Measurements from ENCODE around the gene STBD1. TPM values are rescaled to one million over a fixed set of nuclear protein-coding genes. Genes with fewer than 3 reads are reported as not detected.
"Not testable (repeated sequence)": the region's sequence is repeated elsewhere in the genome, so short reads cannot be mapped to it uniquely, and the experiment has no call there.

STBD1 gene
- total RNA-seq, 5 donors from 2014 or later (not counting 1 experiment from before 2014, with no cell fraction given) = 0.26 to 2.2 (median 1.0) TPM

DNA sequence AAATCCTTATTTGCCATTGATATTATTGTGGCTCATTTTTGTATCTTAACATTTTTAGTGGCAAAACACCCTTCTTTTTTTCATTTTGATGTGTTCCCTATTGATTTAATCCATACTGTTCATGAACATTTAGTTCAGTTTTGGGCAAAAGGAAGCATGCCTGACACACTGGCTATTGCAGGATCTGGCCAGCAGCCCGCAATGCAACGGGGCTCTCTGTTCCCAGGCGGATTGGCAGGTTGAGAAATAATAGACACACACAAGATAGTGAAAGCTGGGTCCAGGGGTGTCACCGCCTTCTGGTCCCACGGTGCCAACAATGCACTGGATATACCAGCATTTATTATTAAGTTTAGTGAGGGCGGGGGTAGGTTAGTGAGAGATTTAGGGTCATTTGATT, 24.9 kb upstream of the STBD1 start:
- H3K27ac ChIP-seq (ENCODE audit: low read length); H3K27me3 Mint-ChIP-seq; H3K9me3 ChIP-seq; POLR2A ChIA-PET; ATAC-seq (replicated peaks in 1 of 4); H3K36me3 Mint-ChIP-seq; H3K4me1 Mint-ChIP-seq; H3K4me3 ChIP-seq (ENCODE audit: control insufficient read depth in 1 of 2, extremely low read depth in 1 of 2, low read length in 1 of 2); H3K4me1 ChIP-seq (ENCODE audit: control insufficient read depth in 1 of 2, extremely low read depth in 1 of 2, insufficient read depth in 2 of 2, low read length in 2 of 2); DNase-seq; CTCF ChIA-PET; H3K4me3 Mint-ChIP-seq; H3K27me3 ChIP-seq (replicated peaks in 1 of 2; ENCODE audit: control insufficient read depth in 2 of 2, extremely low read depth in 1 of 2, insufficient read depth in 2 of 2, low read length in 1 of 2); H3K36me3 ChIP-seq (ENCODE audit: control insufficient read depth in 2 of 2, extremely low read depth in 1 of 2, insufficient read depth in 1 of 2, low read length in 1 of 2); H3K9me3 Mint-ChIP-seq; H3K27ac Mint-ChIP-seq: not testable (repeated sequence)
- 90% methylated on average over 2 of the region's 6 CpGs for WGBS (ENCODE audit: insufficient coverage)

DNA sequence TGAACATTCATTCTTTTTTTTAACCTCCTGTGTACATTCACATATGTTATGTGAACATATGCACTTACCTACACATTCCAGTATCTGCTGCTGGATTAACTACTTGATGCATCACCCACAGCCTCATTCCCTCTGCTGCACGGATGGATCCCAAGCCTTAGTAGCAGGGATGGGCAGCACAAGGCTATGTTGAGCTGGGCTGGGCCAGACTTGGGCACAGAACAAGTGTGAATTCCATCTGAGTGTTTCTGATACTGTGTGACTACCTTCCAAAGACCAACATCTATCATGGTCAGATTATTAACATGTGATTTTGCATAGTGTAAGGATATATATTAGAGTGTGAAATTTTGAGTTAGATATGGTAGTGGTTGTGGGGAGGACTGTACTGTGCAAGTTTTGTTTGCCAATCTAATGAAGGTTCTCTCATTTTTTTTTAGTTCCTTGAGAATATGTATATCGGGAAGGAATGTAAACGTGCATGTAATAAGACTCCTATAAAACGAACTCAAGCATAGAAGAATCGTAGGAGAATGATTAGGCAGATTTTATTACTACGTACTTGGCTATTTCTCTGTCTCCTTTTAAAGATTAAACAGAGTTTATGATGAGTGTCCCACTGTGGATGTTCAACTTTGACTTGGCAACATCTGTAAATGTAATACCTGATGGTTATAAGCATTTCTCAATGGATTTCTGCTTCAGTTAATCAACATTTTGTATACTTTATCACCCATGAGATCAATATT, 23.4 kb upstream of the STBD1 start:
- H3K36me3 ChIP-seq (ENCODE audit: control insufficient read depth in 2 of 2, extremely low read depth in 1 of 2, insufficient read depth in 1 of 2, low read length in 1 of 2) = no peaks in the 10 kb centered on the region
- H3K27ac ChIP-seq (ENCODE audit: low read length) = no peak overlapping the region
- no peak for DNase-seq
- Mint-ChIP-seq H3K4me3 (no peak overlapping the region), H3K27me3 (peaks cover 0 to 3% of the 10 kb centered on the region in 2 donors), H3K9me3 (peaks cover 0 to 4% (median 0%) of the 10 kb centered on the region in 3 donors), H3K4me1 (no peaks in the 10 kb centered on the region), H3K36me3 (peaks cover 5% of the 10 kb centered on the region), H3K27ac (no peak overlapping the region)
- ATAC-seq (replicated peaks in 1 of 4) = no peak
- no peak overlapping the region for H3K4me3 ChIP-seq (ENCODE audit: control insufficient read depth in 1 of 2, extremely low read depth in 1 of 2, low read length in 1 of 2)
- WGBS (ENCODE audit: insufficient coverage) = 80% methylated on average over 1 of the region's 6 CpGs
- no peaks in the 10 kb centered on the region for H3K4me1 ChIP-seq (ENCODE audit: control insufficient read depth in 1 of 2, extremely low read depth in 1 of 2, insufficient read depth in 2 of 2, low read length in 2 of 2)
- no peaks in the 10 kb centered on the region for H3K9me3 ChIP-seq
- POLR2A ChIA-PET = no interaction called here
- H3K27me3 ChIP-seq (replicated peaks in 1 of 2; ENCODE audit: control insufficient read depth in 2 of 2, extremely low read depth in 1 of 2, insufficient read depth in 2 of 2, low read length in 1 of 2) = no peaks in the 10 kb centered on the region
- CTCF ChIA-PET = no interaction called here

DNA sequence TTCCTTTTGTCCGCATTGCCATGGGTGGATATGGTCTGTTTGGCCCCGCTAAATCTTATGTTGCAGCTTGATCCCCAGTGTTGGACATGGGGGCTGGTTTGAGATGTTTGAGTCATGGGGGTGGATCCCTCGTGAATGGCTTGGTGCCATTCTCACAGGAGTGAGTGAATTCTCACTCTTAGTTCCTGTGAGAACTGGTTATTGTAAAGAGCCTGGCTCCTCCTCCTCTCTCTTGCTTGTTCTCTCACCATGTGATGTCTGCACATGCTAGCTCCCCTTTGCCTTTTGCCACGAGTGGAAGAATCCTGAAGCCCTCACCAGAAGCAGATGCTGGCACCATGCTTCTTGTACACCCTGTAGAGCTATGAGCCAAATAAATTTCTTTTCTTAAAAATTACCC, 22.6 kb upstream of the STBD1 start:
- no peak for DNase-seq
- Histone ChIP-seq H3K36me3 (ENCODE audit: control insufficient read depth in 2 of 2, extremely low read depth in 1 of 2, insufficient read depth in 1 of 2, low read length in 1 of 2) (no peaks in the 10 kb centered on the region), H3K27me3 (replicated peaks in 1 of 2; ENCODE audit: control insufficient read depth in 2 of 2, extremely low read depth in 1 of 2, insufficient read depth in 2 of 2, low read length in 1 of 2) (no peaks in the 10 kb centered on the region), H3K4me3 (ENCODE audit: control insufficient read depth in 1 of 2, extremely low read depth in 1 of 2, low read length in 1 of 2) (no peak overlapping the region), H3K27ac (ENCODE audit: low read length) (no peak overlapping the region), H3K4me1 (ENCODE audit: control insufficient read depth in 1 of 2, extremely low read depth in 1 of 2, insufficient read depth in 2 of 2, low read length in 2 of 2) (no peaks in the 10 kb centered on the region), H3K9me3 (no peaks in the 10 kb centered on the region)
- Mint-ChIP-seq H3K27me3 (peaks cover 0 to 3% of the 10 kb centered on the region in 2 donors), H3K36me3 (peaks cover 5% of the 10 kb centered on the region), H3K4me3 (no peak overlapping the region), H3K27ac (no peak overlapping the region), H3K4me1 (no peaks in the 10 kb centered on the region), H3K9me3 (peaks cover 0 to 4% (median 0%) of the 10 kb centered on the region in 3 donors)
- no peak for ATAC-seq (replicated peaks in 1 of 4)
- 90% methylated on average over 2 of the region's 4 CpGs for WGBS (ENCODE audit: insufficient coverage)
- CTCF ChIA-PET = no interaction called here
- POLR2A ChIA-PET = no interaction called here

DNA sequence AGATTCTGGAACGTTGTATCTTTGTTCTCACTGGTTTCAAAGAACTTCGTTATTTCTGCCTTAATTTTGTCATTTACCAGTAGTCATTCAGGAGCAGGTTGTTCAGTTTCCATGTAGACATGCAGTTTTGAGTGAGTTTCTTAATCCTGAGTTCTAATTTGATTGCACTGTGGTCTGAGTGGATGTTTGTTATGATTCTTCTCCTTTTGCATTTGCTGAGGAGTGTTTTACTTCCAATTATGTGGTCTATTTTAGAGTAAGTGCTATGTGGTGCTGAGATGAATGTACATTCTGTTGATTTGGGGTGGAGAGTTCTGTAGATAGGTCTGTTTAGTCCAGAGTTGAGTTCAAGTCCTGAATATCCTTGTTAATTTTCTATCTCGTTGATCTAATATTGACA, 18.7 kb upstream of the STBD1 start:
- H3K27ac Mint-ChIP-seq; H3K27me3 Mint-ChIP-seq; H3K36me3 Mint-ChIP-seq; CTCF ChIA-PET; H3K27ac ChIP-seq (ENCODE audit: low read length); H3K4me1 Mint-ChIP-seq; ATAC-seq (replicated peaks in 1 of 4); H3K4me3 ChIP-seq (ENCODE audit: control insufficient read depth in 1 of 2, extremely low read depth in 1 of 2, low read length in 1 of 2); H3K9me3 Mint-ChIP-seq; H3K9me3 ChIP-seq; DNase-seq; H3K36me3 ChIP-seq (ENCODE audit: control insufficient read depth in 2 of 2, extremely low read depth in 1 of 2, insufficient read depth in 1 of 2, low read length in 1 of 2); H3K4me3 Mint-ChIP-seq; H3K4me1 ChIP-seq (ENCODE audit: control insufficient read depth in 1 of 2, extremely low read depth in 1 of 2, insufficient read depth in 2 of 2, low read length in 2 of 2); POLR2A ChIA-PET: not testable (repeated sequence)
- peaks cover 0 to 13% of the 10 kb centered on the region in 2 experiments for H3K27me3 ChIP-seq (replicated peaks in 1 of 2; ENCODE audit: control insufficient read depth in 2 of 2, extremely low read depth in 1 of 2, insufficient read depth in 2 of 2, low read length in 1 of 2)
- WGBS (ENCODE audit: insufficient coverage) = 67% methylated on average over 2 of the region's 3 CpGs

DNA sequence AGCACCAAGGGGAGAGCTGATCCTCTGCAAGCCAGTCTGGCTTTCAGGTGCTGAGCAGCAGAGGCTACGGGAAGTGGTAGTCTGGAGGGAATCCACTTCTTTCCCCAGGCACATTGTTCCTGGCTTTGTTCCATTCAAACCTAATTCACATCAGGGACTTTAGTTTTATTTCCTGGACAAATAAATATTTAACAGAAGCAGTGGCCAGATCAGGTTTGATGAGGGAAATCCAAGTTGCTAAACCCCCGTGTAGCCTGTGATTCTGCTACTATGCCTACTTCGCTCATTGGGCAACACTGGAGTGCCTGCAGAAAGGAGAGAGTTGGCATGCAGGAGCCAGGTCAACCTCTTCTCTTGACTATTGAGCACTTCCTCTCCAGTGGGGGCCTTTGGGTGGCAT, 13.8 kb upstream of the STBD1 start:
- Mint-ChIP-seq H3K4me3 (no peak overlapping the region), H3K27me3 (peaks cover 6 to 18% of the 10 kb centered on the region in 2 donors), H3K4me1 (no peaks in the 10 kb centered on the region), H3K27ac (no peak overlapping the region), H3K36me3 (peaks cover 6% of the 10 kb centered on the region), H3K9me3 (peaks cover 4 to 19% (median 9%) of the 10 kb centered on the region in 3 donors)
- peaks cover 0 to 13% of the 10 kb centered on the region in 2 experiments for H3K27me3 ChIP-seq (replicated peaks in 1 of 2; ENCODE audit: control insufficient read depth in 2 of 2, extremely low read depth in 1 of 2, insufficient read depth in 2 of 2, low read length in 1 of 2)
- no peaks in the 10 kb centered on the region for H3K4me1 ChIP-seq (ENCODE audit: control insufficient read depth in 1 of 2, extremely low read depth in 1 of 2, insufficient read depth in 2 of 2, low read length in 2 of 2)
- ChIA-PET POLR2A (no interaction called here), CTCF (no interaction called here)
- no peak overlapping the region for H3K27ac ChIP-seq (ENCODE audit: low read length)
- no peak overlapping the region for H3K4me3 ChIP-seq (ENCODE audit: control insufficient read depth in 1 of 2, extremely low read depth in 1 of 2, low read length in 1 of 2)
- WGBS (ENCODE audit: insufficient coverage) = 100% methylated on average over 2 of the region's 3 CpGs
- no peaks in the 10 kb centered on the region for H3K9me3 ChIP-seq
- no peaks in the 10 kb centered on the region for H3K36me3 ChIP-seq (ENCODE audit: control insufficient read depth in 2 of 2, extremely low read depth in 1 of 2, insufficient read depth in 1 of 2, low read length in 1 of 2)
- DNase-seq (no peak), ATAC-seq (replicated peaks in 1 of 4) (no peak)

DNA sequence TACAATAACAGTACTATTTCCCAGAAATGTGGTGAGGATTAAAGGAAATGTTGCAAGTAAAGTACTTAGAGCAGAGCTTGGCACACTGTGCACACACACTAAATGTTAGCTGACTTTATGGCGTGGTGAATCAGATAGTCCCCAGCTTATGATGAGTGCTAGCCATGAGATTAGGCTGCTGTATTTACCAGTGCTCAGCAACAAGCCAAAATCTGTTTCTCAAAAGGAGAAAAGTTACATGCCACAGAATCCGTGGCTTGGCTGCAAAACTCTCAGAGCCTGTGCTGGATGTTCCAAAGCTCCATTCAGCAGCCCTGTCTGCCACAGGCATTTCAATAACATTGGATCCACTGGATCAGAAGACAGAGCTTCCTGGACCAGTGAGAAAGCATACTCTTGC, 12.8 kb upstream of the STBD1 start:
- no peaks in the 10 kb centered on the region for H3K9me3 ChIP-seq
- POLR2A ChIA-PET = no interaction called here
- ATAC-seq (replicated peaks in 1 of 4) = no peak

More for the DNA sequence above, 12.8 kb upstream of the STBD1 start:
- WGBS (ENCODE audit: insufficient coverage) = 79% methylated on average over 2 of the region's 2 CpGs
- peaks cover 0 to 13% of the 10 kb centered on the region in 2 experiments for H3K27me3 ChIP-seq (replicated peaks in 1 of 2; ENCODE audit: control insufficient read depth in 2 of 2, extremely low read depth in 1 of 2, insufficient read depth in 2 of 2, low read length in 1 of 2)
- H3K9me3 Mint-ChIP-seq = peaks cover 8 to 26% (median 16%) of the 10 kb centered on the region in 3 donors
- H3K27ac Mint-ChIP-seq = no peak overlapping the region
- H3K27me3 Mint-ChIP-seq = peaks cover 6 to 18% of the 10 kb centered on the region in 2 donors
- no peaks in the 10 kb centered on the region for H3K4me1 Mint-ChIP-seq
- peaks cover 12% of the 10 kb centered on the region for H3K36me3 Mint-ChIP-seq
- H3K27ac ChIP-seq (ENCODE audit: low read length) = no peak overlapping the region
- H3K4me3 Mint-ChIP-seq = no peak overlapping the region
- CTCF ChIA-PET = no interaction called here
- H3K4me1 ChIP-seq (ENCODE audit: control insufficient read depth in 1 of 2, extremely low read depth in 1 of 2, insufficient read depth in 2 of 2, low read length in 2 of 2) = no peaks in the 10 kb centered on the region
- DNase-seq = no peak
- H3K4me3 ChIP-seq (ENCODE audit: control insufficient read depth in 1 of 2, extremely low read depth in 1 of 2, low read length in 1 of 2) = no peak overlapping the region
- H3K36me3 ChIP-seq (ENCODE audit: control insufficient read depth in 2 of 2, extremely low read depth in 1 of 2, insufficient read depth in 1 of 2, low read length in 1 of 2) = no peaks in the 10 kb centered on the region
